H1 (cell line): ENCODE results near the gene TFAP2A. TPM values are rescaled to one million over a fixed set of nuclear protein-coding genes. Genes with fewer than 3 reads are reported as not detected.

Source experiments
- ASH2L ChIP-seq: fragments of 200-600, 300-600 bp; sonication (generic); IDR thresholded peaks from one replicate; pipeline ENCODE4 v1.7.1; 2017; ENCODE audit warnings: low read length
- CBX5 ChIP-seq: fragments of 300-800, 300-1000 bp; sonication (generic); IDR thresholded peaks from 2 replicates; pipeline ENCODE4 v1.7.1; 2016; ENCODE audit warnings: antibody characterized with exemption, low read length, low read depth
- JUND ChIP-seq: IDR thresholded peaks from 2 replicates; pipeline ENCODE4 v1.6.1; 2011; ENCODE audit warnings: mild to moderate bottlenecking, improper control_type of control experiment, low read length
- PHF8 ChIP-seq: fragments of 200-600 bp; sonication (generic); conservative IDR thresholded peaks from 2 replicates; pipeline ENCODE4 v1.7.1; 2012; ENCODE audit warnings: low read depth, mild to moderate bottlenecking, inconsistent platforms, low read length, moderate library complexity
- RAD21 ChIP-seq, 2 experiments: IDR thresholded peaks in 1 of 2; conservative IDR thresholded peaks in 1 of 2; 2 replicates each; pipeline ENCODE4 v1.6.1; 2011; ENCODE audit warnings: low read depth in 2 of 2, low read length in 2 of 2, improper control_type of control experiment in 1 of 2, inconsistent platforms in 1 of 2, mild to moderate bottlenecking in 1 of 2, moderate library complexity in 1 of 2
- RBBP5 ChIP-seq: IDR thresholded peaks from 2 replicates; pipeline ENCODE4 v1.7.1; 2012; ENCODE audit warnings: low read depth, mild to moderate bottlenecking, inconsistent platforms, low read length, moderate library complexity, borderline replicate concordance
- TAF1 ChIP-seq: IDR thresholded peaks from 2 replicates; pipeline ENCODE4 v1.6.1; 2011; ENCODE audit warnings: mild to moderate bottlenecking, low read depth, low read length
- TEAD4 ChIP-seq: IDR thresholded peaks from 2 replicates; pipeline ENCODE4 v1.6.1; 2012; ENCODE audit warnings: low read depth, low read length, inconsistent platforms, mixed read lengths
- polyA plus RNA-seq, 7 experiments: library from polyadenylated mRNA; depleted of rRNA in 3 of 7; stranded (reverse) in 5 of 7; unstranded in 2 of 7; fragments of >200 nt in 5 of 7; fragments of 200-250 nt in 2 of 7; gene quantifications; 1 replicate in 5 of 7; 2 replicates in 1 of 7; 4 replicates in 1 of 7; pipeline versions ENCODE4 v1.2.1 to v1.2.3, GENCODE V29; 2011 to 2013; ENCODE audit warnings: missing spikeins in 2 of 7, mixed read lengths in 2 of 7
- total RNA-seq: library from RNA; stranded (reverse); fragmentation: NEBNext Ultra II Directional; extraction: Animal tissue kit (Norgen Biotek cat#: 25700); gene quantifications from 2 replicates; pipeline ENCODE4 v1.2.1, GENCODE V29; 2021
- TF ChIP-seq, protein P1 (sequence below): IDR thresholded peaks from 2 replicates; pipeline ENCODE4 v1.6.1; 2011; ENCODE audit warnings: low read depth, mild to moderate bottlenecking, low read length; ENCODE audit not compliant: insufficient read depth

The TFAP2A gene
- total and polyA plus RNA-seq, 2 of the 8 experiments (the other 6 are each of a cell fraction or from before 2014, with no cell fraction given), result 0.23 TPM; not detected in 1

DNA sequence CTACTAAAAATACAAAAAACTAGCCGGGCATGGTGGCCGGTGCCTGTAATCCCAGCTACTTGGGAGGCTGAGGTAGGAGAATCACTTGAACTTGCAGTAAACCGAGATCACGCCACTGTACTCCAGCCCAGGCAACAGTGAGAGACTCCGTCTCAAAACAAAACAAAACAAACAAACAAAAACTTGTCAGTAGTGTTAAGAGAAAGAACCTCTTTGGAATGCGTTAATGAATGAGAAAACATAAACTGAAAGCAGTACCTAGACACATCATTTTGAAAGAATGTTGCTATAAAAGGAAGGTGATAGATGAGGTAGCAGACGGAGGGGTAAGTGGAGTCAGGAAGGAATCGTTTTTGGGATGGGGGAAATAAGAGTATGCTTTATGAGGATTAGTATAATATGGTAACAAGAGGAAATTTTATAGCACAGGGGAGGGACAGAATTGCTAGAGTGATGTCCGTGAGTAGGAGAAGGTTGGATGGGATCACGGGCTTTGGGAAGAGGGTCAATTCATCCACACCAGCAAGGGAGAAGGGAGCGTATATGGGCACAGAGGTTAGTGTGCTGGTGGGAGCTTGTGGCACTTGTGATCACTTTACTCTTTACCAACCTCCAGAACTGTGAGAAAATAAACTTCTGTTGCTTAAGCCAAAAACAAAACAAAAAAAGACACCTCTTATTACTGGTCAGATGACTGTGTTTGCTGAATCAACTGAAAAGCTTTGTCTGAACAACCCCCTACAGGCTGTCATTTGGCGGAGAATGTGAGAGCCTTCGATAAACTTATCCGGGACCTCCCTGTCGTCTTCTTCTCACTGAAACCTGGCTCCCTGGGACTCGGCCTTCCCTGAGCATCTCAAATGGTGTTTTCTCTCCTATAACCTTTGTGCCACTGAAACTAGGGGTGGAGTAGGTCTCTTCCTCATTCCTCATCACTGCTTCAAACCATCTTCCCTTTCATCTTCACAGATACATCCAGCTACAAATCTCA, 48.9 kb upstream of the TFAP2A start (continued):
- TF ChIP-seq TEAD4 (no peak), ASH2L (no peak), RAD21 (IDR thresholded peaks at IDR 0.05 in 1 of 2, conservative IDR thresholded peaks at IDR 0.05 in 1 of 2; ENCODE audit: low read depth in 2 of 2, low read length in 2 of 2) (no peak), JUND (no peak), TAF1 (no peak), CBX5 (no peak), PHF8 (no peak), RBBP5 (no peak)
- TF ChIP-seq, protein P1, sequence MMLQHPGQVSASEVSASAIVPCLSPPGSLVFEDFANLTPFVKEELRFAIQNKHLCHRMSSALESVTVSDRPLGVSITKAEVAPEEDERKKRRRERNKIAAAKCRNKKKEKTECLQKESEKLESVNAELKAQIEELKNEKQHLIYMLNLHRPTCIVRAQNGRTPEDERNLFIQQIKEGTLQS, result no peak
